Measurements from ENCODE around the gene RETREG1.
A peak's percentile ranks its signal among the peaks of the same experiment; 100 is the strongest.

RETREG1 gene

GRCh38 chr5:16456103-16456832 is 160.5 kb downstream of the RETREG1 start:
- no peak for TF ChIP-seq HDGF (IDR thresholded peaks at IDR 0.05; ENCODE audit: borderline replicate concordance)
- no peak for TF ChIP-seq CTBP1 (IDR thresholded peaks at IDR 0.05; ENCODE audit: borderline replicate concordance)
- no peak for TF ChIP-seq L3MBTL2 (conservative IDR thresholded peaks at IDR 0.05)
- no peak for TF ChIP-seq FOXM1 (IDR thresholded peaks at IDR 0.05; ENCODE audit: borderline replicate concordance)
- peak; percentile 46 for DNase-seq (ENCODE audit: extremely low spot score)
- POLR2A ChIA-PET: interaction anchor here (0.9 to 1.2 kb wide), 2 partner anchors 8 to 296 kb away, joined by 3 read pairs; no protein-coding TSS in a partner anchor
- CTCF ChIA-PET: interaction anchor here (0.6 to 3.5 kb wide), 12 partner anchors 10 to 1265 kb away, joined by 3 to 35 read pairs (median 4); no protein-coding TSS in a partner anchor

GRCh38 chr5:16455668-16456067 is 161.1 kb downstream of the RETREG1 start:
- POLR2A ChIA-PET: interaction anchor here (0.9 to 1.2 kb wide), 2 partner anchors 9 to 295 kb away, joined by 3 read pairs; no protein-coding TSS in a partner anchor
- TF ChIP-seq SP1 (IDR thresholded peaks at IDR 0.05) (no peak), FOXA1 (IDR thresholded peaks at IDR 0.05) (no peak), FOXK2 (IDR thresholded peaks at IDR 0.05) (no peak), NFRKB (IDR thresholded peaks at IDR 0.05) (no peak), ARNT (IDR thresholded peaks at IDR 0.05) (no peak), CTBP1 (IDR thresholded peaks at IDR 0.05; ENCODE audit: borderline replicate concordance) (no peak), SUZ12 (IDR thresholded peaks at IDR 0.05) (no peak), LEF1 (IDR thresholded peaks at IDR 0.05; ENCODE audit: borderline replicate concordance) (no peak), ELF4 (IDR thresholded peaks at IDR 0.05) (no peak), BHLHE40 (IDR thresholded peaks at IDR 0.05; ENCODE audit: borderline replicate concordance) (no peak), FOXM1 (IDR thresholded peaks at IDR 0.05; ENCODE audit: borderline replicate concordance) (no peak), PKNOX1 (IDR thresholded peaks at IDR 0.05) (no peak), HDGF (IDR thresholded peaks at IDR 0.05; ENCODE audit: borderline replicate concordance) (no peak)
- no peak for DNase-seq (ENCODE audit: extremely low spot score)
- CTCF ChIA-PET: interaction anchor here (0.6 to 3.5 kb wide), 9 partner anchors 9 to 760 kb away, joined by 3 to 35 read pairs (median 5); no protein-coding TSS in a partner anchor

- ChIA-PET CTCF (interaction anchor here (0.5 to 3.5 kb wide), 3 partner anchors 8 to 294 kb away, joined by 3 to 35 read pairs (median 5); no protein-coding TSS in a partner anchor), POLR2A (no interaction called here)
- TF ChIP-seq NFRKB (IDR thresholded peaks at IDR 0.05): no peak
- no peak for DNase-seq (ENCODE audit: extremely low spot score)
These were observed 162.1 kb downstream of the RETREG1 start for GRCh38 chr5:16454686-16455085.

GRCh38 chr5:16453609-16454008 is 163.2 kb downstream of the RETREG1 start:
- POLR2A ChIA-PET: no interaction called here
- no peak for DNase-seq (ENCODE audit: extremely low spot score)
- CTCF ChIA-PET: no interaction called here
- TF ChIP-seq ARNT (IDR thresholded peaks at IDR 0.05) (no peak), ZNF384 (IDR thresholded peaks at IDR 0.05) (no peak), CTBP1 (IDR thresholded peaks at IDR 0.05; ENCODE audit: borderline replicate concordance) (no peak), BHLHE40 (IDR thresholded peaks at IDR 0.05; ENCODE audit: borderline replicate concordance) (no peak), FOXK2 (IDR thresholded peaks at IDR 0.05) (no peak), SP1 (IDR thresholded peaks at IDR 0.05) (no peak), L3MBTL2 (conservative IDR thresholded peaks at IDR 0.05) (no peak), HDGF (IDR thresholded peaks at IDR 0.05; ENCODE audit: borderline replicate concordance) (no peak), PKNOX1 (IDR thresholded peaks at IDR 0.05) (no peak), SUZ12 (IDR thresholded peaks at IDR 0.05) (no peak), ELF4 (IDR thresholded peaks at IDR 0.05) (no peak), TARDBP (IDR thresholded peaks at IDR 0.05) (no peak), FOXA1 (IDR thresholded peaks at IDR 0.05) (no peak), FOXM1 (IDR thresholded peaks at IDR 0.05; ENCODE audit: borderline replicate concordance) (no peak), NFRKB (IDR thresholded peaks at IDR 0.05) (no peak), LEF1 (IDR thresholded peaks at IDR 0.05; ENCODE audit: borderline replicate concordance) (no peak)

- TF ChIP-seq BHLHE40 (IDR thresholded peaks at IDR 0.05; ENCODE audit: borderline replicate concordance) (no peak), SP1 (IDR thresholded peaks at IDR 0.05) (no peak), PKNOX1 (IDR thresholded peaks at IDR 0.05) (no peak), ARNT (IDR thresholded peaks at IDR 0.05) (no peak), FOXK2 (IDR thresholded peaks at IDR 0.05) (no peak), FOXM1 (IDR thresholded peaks at IDR 0.05; ENCODE audit: borderline replicate concordance) (no peak), NFRKB (IDR thresholded peaks at IDR 0.05) (no peak), HDGF (IDR thresholded peaks at IDR 0.05; ENCODE audit: borderline replicate concordance) (no peak), TARDBP (IDR thresholded peaks at IDR 0.05) (no peak)
- no peak for DNase-seq (ENCODE audit: extremely low spot score)
- CTCF ChIA-PET: no interaction called here
- POLR2A ChIA-PET: no interaction called here
These were observed 166.6 kb downstream of the RETREG1 start for GRCh38 chr5:16450163-16450562.

GRCh38 chr5:16446993-16447392 is 169.8 kb downstream of the RETREG1 start:
- ChIA-PET POLR2A (no interaction called here), CTCF (interaction anchor here (1.0 to 1.8 kb wide), 2 partner anchors 8 to 9 kb away, joined by 5 to 8 read pairs; no protein-coding TSS in a partner anchor)
- TF ChIP-seq ARNT (IDR thresholded peaks at IDR 0.05) (no peak), FOXM1 (IDR thresholded peaks at IDR 0.05; ENCODE audit: borderline replicate concordance) (no peak), BHLHE40 (IDR thresholded peaks at IDR 0.05; ENCODE audit: borderline replicate concordance) (no peak), ELF4 (IDR thresholded peaks at IDR 0.05) (no peak), CTBP1 (IDR thresholded peaks at IDR 0.05; ENCODE audit: borderline replicate concordance) (no peak), HDGF (IDR thresholded peaks at IDR 0.05; ENCODE audit: borderline replicate concordance) (no peak), PKNOX1 (IDR thresholded peaks at IDR 0.05) (no peak), FOXA1 (IDR thresholded peaks at IDR 0.05) (no peak), ZNF384 (IDR thresholded peaks at IDR 0.05) (no peak), LEF1 (IDR thresholded peaks at IDR 0.05; ENCODE audit: borderline replicate concordance) (no peak)
- no peak for DNase-seq (ENCODE audit: extremely low spot score)

Measured in HEK293T (cell line).